Neural cell (in vitro differentiated cells): Measurements from ENCODE around the gene SRRM2. TPM values are rescaled to one million over a fixed set of nuclear protein-coding genes. Genes with fewer than 3 reads are reported as not detected.

Experiments used
- H2AFZ ChIP-seq: fragments of 200-600, 300-800 bp; sonication (generic), shearing (Covaris generic); 2 replicates; pipeline ENCODE4 v1.6.0; 2014; ENCODE audit warnings: low read depth, mild to moderate bottlenecking, antibody characterized with exemption, low read length, moderate library complexity
- H3F3A ChIP-seq: fragments of 200-600 bp; shearing (Covaris generic); 2 replicates; pipeline ENCODE4 v1.6.1; 2016; ENCODE audit warnings: mild to moderate bottlenecking, moderate library complexity, mixed read lengths, antibody characterized with exemption, low read length; ENCODE audit not compliant: insufficient read depth, poor library complexity, severe bottlenecking
- H3K27ac ChIP-seq: fragments of 200-600, 300-800 bp; sonication (generic), shearing (Covaris generic); 2 replicates; pipeline ENCODE4 v1.5.1; 2014; ENCODE audit warnings: mild to moderate bottlenecking, low read length, moderate library complexity
- H3K27me3 ChIP-seq: fragments of 300-800, 200-600 bp; sonication (generic), shearing (Covaris generic); 2 replicates; pipeline ENCODE4 v1.6.0; 2014; ENCODE audit warnings: mild to moderate bottlenecking, low read depth, low read length, moderate library complexity; ENCODE audit not compliant: insufficient read depth
- H3K36me3 ChIP-seq: fragments of 300-800, 200-600 bp; sonication (generic), shearing (Covaris generic); 2 replicates; pipeline ENCODE4 v1.5.1; 2014; ENCODE audit warnings: mild to moderate bottlenecking, antibody characterized with exemption, low read length, moderate library complexity; ENCODE audit not compliant: insufficient read depth
- H3K4me2 ChIP-seq: fragments of 300-800, 200-600 bp; sonication (generic), shearing (Covaris generic); 2 replicates; pipeline ENCODE4 v1.6.0; 2014; ENCODE audit warnings: mild to moderate bottlenecking, low read length
- H3K4me3 ChIP-seq: fragments of 300-800, 200-600 bp; sonication (generic), shearing (Covaris generic); 2 replicates; pipeline ENCODE4 v1.5.1; 2014; ENCODE audit warnings: mild to moderate bottlenecking, low read length, moderate library complexity
- H3K79me2 ChIP-seq: fragments of 200-600 bp; shearing (Covaris generic); replicated peaks from 2 replicates; pipeline ENCODE4 v1.6.0; 2014; ENCODE audit warnings: mild to moderate bottlenecking, low read length, moderate library complexity; ENCODE audit not compliant: insufficient read depth
- H3K9ac ChIP-seq: fragments of 300-800, 200-600 bp; sonication (generic), shearing (Covaris generic); 2 replicates; pipeline ENCODE4 v1.6.1; 2016; ENCODE audit warnings: mild to moderate bottlenecking, low read length, mixed read lengths
- H3K9me2 ChIP-seq: fragments of 200-600 bp; shearing (Covaris generic); 2 replicates; pipeline ENCODE4 v1.6.1; 2016; ENCODE audit warnings: mild to moderate bottlenecking, low read length, mixed read lengths; ENCODE audit not compliant: insufficient read depth
- H3K9me3 ChIP-seq: fragments of 200-600, 300-800 bp; sonication (generic), shearing (Covaris generic); 2 replicates; pipeline ENCODE4 v1.6.1; 2016; ENCODE audit warnings: mild to moderate bottlenecking, mixed run types, low read length, moderate library complexity, mixed read lengths
- H4K20me1 ChIP-seq: fragments of 200-600 bp; shearing (Covaris generic); 2 replicates; pipeline ENCODE4 v1.6.1; 2016; ENCODE audit warnings: mild to moderate bottlenecking, mixed run types; ENCODE audit not compliant: insufficient read depth
- EP300 ChIP-seq: fragments of 450-650 bp; conservative IDR thresholded peaks from 2 replicates; pipeline ENCODE4 v1.6.1; 2014; ENCODE audit warnings: antibody characterized with exemption, mild to moderate bottlenecking, moderate library complexity; ENCODE audit not compliant: poor library complexity, severe bottlenecking
- EZH2 ChIP-seq: fragments of 200-600, 300-800 bp; shearing (Covaris generic), sonication (generic); IDR thresholded peaks from 2 replicates; pipeline ENCODE4 v1.6.1; 2014; ENCODE audit warnings: antibody characterized with exemption, low read length, borderline replicate concordance, mild to moderate bottlenecking; ENCODE audit not compliant: insufficient read depth, poor library complexity, severe bottlenecking
- MXI1 ChIP-seq: fragments of 450-650 bp; conservative IDR thresholded peaks from 2 replicates; pipeline ENCODE4 v1.6.1; 2014; ENCODE audit warnings: antibody characterized with exemption, mild to moderate bottlenecking; ENCODE audit not compliant: poor library complexity, severe bottlenecking
- POLR2AphosphoS5 ChIP-seq: IDR thresholded peaks from 2 replicates; pipeline ENCODE4 v1.6.1; 2012
- RAD21 ChIP-seq: fragments of 450-650 bp; conservative IDR thresholded peaks from 2 replicates; pipeline ENCODE4 v1.6.1; 2014; ENCODE audit warnings: antibody characterized with exemption, mild to moderate bottlenecking, moderate library complexity
- SMC3 ChIP-seq: fragments of 450-650 bp; conservative IDR thresholded peaks from 2 replicates; pipeline ENCODE4 v1.6.1; 2014; ENCODE audit warnings: antibody characterized with exemption, mild to moderate bottlenecking, moderate library complexity; ENCODE audit not compliant: poor library complexity
- TAF1 ChIP-seq: IDR thresholded peaks from 2 replicates; pipeline ENCODE4 v1.6.1; 2012; ENCODE audit warnings: low read depth
- polyA plus RNA-seq: library from polyadenylated mRNA; depleted of rRNA; stranded (reverse); fragments of >200 nt; gene quantifications from 2 replicates; pipeline ENCODE4 v1.2.3, GENCODE V29; 2014
- TF ChIP-seq, protein P1 (sequence below): fragments of 450-650 bp; IDR thresholded peaks from 2 replicates; pipeline ENCODE4 v1.5.1; 2014; ENCODE audit warnings: antibody characterized with exemption, mild to moderate bottlenecking, moderate library complexity; ENCODE audit not compliant: poor library complexity, severe bottlenecking

The SRRM2 gene
- polyA plus RNA-seq, 1 donor from 2014 or later = 40.0 TPM

DNA sequence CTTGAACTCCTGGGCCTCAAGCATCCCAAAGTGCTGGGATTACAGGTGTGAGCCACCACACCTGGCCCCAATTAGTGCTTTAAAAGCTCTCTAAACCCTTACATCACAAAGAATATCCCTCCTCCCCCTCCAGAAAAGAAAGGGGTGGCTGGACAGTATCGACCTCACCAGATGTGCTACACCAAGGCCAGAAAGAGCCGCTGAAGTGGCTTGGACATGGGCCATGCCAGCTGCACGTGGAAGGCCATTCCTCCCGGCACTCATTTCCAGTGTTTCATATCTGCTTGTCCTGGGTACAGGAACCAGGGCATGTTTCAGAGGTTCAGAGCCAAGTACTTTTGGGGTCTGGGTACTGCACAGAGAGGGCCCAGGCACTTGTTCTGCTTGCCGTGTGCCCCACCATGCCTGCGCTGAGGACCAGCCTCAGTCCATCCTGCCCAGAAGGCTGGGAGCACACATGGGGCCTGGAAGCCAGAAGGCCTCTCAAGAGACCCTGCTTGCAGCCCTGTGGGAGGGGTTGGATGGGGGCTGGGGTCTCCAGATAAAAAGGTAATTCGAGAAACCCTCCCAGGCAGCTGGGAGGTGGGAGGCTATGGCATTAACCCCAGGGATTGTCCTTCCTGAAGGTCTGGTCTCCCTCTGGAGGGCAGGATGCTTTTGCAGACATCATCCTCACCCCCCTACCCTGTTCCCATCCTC is 3.5 kb upstream of the SRRM2 start:
- TF ChIP-seq POLR2AphosphoS5 (no peak), EZH2 (no peak), TAF1 (no peak)
- TF ChIP-seq, protein P1, sequence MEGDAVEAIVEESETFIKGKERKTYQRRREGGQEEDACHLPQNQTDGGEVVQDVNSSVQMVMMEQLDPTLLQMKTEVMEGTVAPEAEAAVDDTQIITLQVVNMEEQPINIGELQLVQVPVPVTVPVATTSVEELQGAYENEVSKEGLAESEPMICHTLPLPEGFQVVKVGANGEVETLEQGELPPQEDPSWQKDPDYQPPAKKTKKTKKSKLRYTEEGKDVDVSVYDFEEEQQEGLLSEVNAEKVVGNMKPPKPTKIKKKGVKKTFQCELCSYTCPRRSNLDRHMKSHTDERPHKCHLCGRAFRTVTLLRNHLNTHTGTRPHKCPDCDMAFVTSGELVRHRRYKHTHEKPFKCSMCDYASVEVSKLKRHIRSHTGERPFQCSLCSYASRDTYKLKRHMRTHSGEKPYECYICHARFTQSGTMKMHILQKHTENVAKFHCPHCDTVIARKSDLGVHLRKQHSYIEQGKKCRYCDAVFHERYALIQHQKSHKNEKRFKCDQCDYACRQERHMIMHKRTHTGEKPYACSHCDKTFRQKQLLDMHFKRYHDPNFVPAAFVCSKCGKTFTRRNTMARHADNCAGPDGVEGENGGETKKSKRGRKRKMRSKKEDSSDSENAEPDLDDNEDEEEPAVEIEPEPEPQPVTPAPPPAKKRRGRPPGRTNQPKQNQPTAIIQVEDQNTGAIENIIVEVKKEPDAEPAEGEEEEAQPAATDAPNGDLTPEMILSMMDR = no peak

DNA sequence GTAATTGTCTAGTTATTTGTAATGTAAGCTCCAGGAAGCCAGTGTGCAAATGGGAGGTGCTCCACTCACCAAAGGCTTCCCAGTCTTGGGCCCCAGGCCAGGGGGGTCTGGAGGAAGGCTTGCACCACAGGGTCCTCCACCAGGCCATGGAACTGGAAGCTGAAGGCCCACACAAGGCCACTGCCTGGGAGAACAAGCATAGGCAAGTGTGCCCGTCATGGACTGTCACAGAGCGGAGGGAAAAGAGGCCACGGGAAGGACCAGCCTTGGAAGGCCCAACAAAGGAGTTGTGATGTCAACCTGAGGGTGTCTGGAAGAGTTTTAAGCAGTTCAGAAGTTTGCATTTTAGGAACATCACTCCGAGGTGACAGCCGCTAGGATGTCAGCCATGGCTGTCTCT is 3.0 kb upstream of the SRRM2 start:
- no peak overlapping the region for H3K4me2 ChIP-seq
- H4K20me1 ChIP-seq = no peaks in the 10 kb centered on the region
- TF ChIP-seq RAD21 = no peak
- TF ChIP-seq EP300 = no peak
- TF ChIP-seq MXI1 = no peak
- no peaks in the 10 kb centered on the region for H3K36me3 ChIP-seq
- H3K27me3 ChIP-seq = no peaks in the 10 kb centered on the region
- no peaks in the 10 kb centered on the region for H3K9me3 ChIP-seq
- H3K9ac ChIP-seq = no peak overlapping the region
- H3F3A ChIP-seq = peaks cover 3% of the 10 kb centered on the region
- no peaks in the 10 kb centered on the region for H3K9me2 ChIP-seq
- H3K27ac ChIP-seq = no peak overlapping the region
- H3K4me3 ChIP-seq = no peak overlapping the region
- no peak overlapping the region for H2AFZ ChIP-seq
- H3K79me2 ChIP-seq = peaks cover 18% of the 10 kb centered on the region

More for the DNA sequence above, 3.5 kb upstream of the SRRM2 start:
- Histone ChIP-seq H3F3A (peaks cover 3% of the 10 kb centered on the region), H3K4me2 (no peak overlapping the region), H3K79me2 (peaks cover 13% of the 10 kb centered on the region), H3K4me3 (no peak overlapping the region), H3K27ac (no peak overlapping the region), H3K9me2 (no peaks in the 10 kb centered on the region), H3K9me3 (no peaks in the 10 kb centered on the region), H2AFZ (no peak overlapping the region), H3K27me3 (no peaks in the 10 kb centered on the region), H4K20me1 (no peaks in the 10 kb centered on the region), H3K9ac (no peak overlapping the region), H3K36me3 (no peaks in the 10 kb centered on the region)

DNA sequence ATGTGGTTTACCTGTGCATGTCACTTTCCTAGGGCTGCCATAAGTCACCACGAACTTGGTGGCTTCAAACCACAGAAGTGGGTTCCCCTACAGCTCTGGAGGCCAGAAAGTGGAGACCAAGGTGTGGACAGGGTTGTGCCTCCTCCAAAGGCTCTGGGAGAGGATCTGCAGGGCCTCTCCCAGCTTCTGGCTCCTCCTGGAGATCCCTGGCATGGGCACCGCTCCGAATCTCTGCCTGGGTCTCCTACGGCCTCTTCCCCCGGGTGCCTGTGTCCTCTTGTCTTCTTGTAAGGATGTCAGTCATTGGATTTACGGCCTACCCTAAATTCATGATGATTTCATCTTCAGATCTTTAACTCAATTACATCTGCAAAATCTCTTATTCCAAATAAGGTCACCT is 2.5 kb upstream of the SRRM2 start:
- Histone ChIP-seq H3K27me3 (no peaks in the 10 kb centered on the region), H3K36me3 (no peaks in the 10 kb centered on the region), H4K20me1 (peaks cover under 1% of the 10 kb centered on the region), H2AFZ (no peak overlapping the region), H3K4me2 (no peak overlapping the region), H3K79me2 (peaks cover 23% of the 10 kb centered on the region), H3K9me2 (no peaks in the 10 kb centered on the region), H3K4me3 (no peak overlapping the region), H3F3A (peaks cover 3% of the 10 kb centered on the region), H3K9me3 (no peaks in the 10 kb centered on the region), H3K27ac (no peak overlapping the region), H3K9ac (no peak overlapping the region)
- no peak for TF ChIP-seq EZH2
- TF ChIP-seq, protein P1 = no peak
- no peak for TF ChIP-seq SMC3
